ENCODE results near the gene TNIK. TPM values are rescaled to one million over a fixed set of nuclear protein-coding genes. Genes with fewer than 3 reads are reported as not detected.
"Not testable (repeated sequence)": the region's sequence is repeated elsewhere in the genome, so short reads cannot be mapped to it uniquely, and the experiment has no call there.

The TNIK gene
- total and polyA plus RNA-seq, 12 donors, result 9.3 to 51.9 (median 35.1) TPM

DNA sequence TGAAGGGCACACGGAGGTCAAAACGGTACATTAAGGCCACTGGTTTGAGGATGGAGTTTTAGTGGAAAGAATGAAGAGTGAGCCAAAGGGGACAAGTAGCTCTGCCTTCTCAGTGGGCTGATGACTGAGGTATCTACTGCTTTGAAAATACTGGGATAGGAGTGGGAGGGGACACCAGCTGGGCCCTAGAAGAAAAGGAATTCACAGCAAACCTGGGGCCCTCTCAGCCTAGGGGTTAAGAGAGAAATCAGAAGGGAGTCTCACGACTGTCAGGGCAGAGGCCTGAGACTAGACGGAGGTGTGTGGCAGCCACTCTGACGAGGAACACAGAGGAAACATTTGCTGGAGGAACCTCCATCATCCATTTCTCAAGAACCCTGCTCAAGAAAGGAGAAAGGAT, 75.1 kb downstream of the TNIK start:
- Histone ChIP-seq H3K27ac (no peak overlapping the region), H3K4me1 (peaks cover 0 to 55% (median 17%) of the 10 kb centered on the region in 9 donors)

DNA sequence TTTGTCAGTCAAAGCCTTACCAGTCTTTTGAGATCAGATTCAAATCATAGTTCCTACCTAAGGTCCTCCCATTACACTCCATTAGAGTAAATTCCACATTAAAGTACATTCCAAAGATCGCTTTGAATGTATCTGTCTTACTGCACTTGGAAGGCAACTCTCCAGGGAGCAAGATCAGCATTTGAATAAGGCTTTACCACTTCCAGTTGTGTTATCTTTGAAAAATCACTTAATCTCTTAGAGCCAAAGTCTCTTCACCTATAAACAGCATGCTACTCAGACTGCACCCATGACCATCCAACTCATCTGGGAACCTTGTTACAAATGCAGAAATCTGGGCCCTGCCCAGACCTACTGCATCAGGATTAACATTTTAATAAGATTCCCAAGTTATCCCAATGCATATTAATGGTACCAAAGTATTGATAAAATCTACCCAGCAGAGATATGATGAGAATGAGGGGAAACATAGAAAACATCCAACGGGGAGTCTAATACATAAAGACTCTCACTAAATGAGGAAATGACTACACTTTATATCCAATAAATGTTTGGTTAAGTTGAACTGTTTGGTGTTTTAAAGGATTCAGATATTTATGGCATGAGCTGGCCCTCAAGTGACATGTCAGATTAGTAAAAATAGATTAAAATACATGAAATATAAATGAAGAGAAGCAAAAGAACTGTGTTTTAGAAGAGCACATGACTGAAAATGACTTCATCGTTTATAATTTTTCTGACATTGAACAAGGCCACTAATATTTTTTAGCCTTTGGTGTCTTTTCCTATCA, 75.9 kb downstream of the TNIK start:
- no peak overlapping the region for H3K27ac ChIP-seq
- no peak for ATAC-seq

More for the DNA sequence above, 75.1 kb downstream of the TNIK start:
- WGBS, 2 donors, result 77 to 80% methylated on average over 5 of the region's 5 CpGs
- DNase-seq, result no peak
- Histone ChIP-seq H3K4me3 (no peak overlapping the region), H3K27me3 (no peaks in the 10 kb centered on the region), H3K36me3 (no peaks in the 10 kb centered on the region), H3K9me3 (no peaks in the 10 kb centered on the region)
- intact Hi-C loops (cut with DNase I), result loop anchor here in 1 of 10 donors (10.0 kb wide), 1 partner anchor 200 kb away; no protein-coding TSS in a partner anchor
- ATAC-seq, result no peak
- TF ChIP-seq, protein P1, sequence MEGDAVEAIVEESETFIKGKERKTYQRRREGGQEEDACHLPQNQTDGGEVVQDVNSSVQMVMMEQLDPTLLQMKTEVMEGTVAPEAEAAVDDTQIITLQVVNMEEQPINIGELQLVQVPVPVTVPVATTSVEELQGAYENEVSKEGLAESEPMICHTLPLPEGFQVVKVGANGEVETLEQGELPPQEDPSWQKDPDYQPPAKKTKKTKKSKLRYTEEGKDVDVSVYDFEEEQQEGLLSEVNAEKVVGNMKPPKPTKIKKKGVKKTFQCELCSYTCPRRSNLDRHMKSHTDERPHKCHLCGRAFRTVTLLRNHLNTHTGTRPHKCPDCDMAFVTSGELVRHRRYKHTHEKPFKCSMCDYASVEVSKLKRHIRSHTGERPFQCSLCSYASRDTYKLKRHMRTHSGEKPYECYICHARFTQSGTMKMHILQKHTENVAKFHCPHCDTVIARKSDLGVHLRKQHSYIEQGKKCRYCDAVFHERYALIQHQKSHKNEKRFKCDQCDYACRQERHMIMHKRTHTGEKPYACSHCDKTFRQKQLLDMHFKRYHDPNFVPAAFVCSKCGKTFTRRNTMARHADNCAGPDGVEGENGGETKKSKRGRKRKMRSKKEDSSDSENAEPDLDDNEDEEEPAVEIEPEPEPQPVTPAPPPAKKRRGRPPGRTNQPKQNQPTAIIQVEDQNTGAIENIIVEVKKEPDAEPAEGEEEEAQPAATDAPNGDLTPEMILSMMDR (IDR thresholded peaks at IDR 0.05), result no peak

DNA sequence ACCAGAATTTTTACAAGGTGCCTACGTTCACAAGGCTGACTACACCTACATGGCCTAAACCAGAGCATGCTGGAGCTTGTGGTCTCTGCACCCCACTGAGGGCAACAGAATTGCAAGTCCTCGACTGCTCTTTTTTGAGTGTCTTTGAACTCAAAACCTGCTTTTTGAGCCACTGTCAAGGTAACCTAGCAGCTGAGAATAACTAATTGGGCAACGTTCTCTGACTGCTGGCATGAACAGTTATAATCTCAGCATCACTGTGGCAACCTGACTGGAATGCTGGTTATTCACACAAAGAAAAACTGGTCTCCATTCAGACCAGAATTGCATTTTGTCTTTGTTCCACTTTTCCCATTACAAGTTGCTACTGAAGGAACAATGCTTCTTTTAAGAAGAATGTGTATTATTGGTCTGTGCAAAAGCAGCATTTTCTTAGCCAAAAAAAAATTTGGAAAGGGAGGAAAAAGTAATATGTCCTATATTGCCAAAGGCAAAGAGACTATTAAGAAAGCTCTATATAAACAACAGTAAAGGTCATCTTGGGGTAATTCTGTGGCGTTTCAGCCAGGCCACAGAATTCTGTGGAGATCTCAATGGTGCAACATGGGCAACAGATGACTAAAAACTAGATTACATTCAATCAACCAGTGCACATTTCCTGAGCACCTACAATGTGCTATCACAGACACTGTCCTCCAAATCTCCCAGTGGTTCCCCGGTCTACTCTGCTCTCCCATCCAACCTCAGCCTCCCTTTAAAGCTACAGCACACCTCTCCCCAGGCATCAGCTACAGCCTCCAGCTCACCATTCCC, 76.8 kb downstream of the TNIK start:
- H3K4me1 ChIP-seq, result peaks cover 0 to 62% (median 22%) of the 10 kb centered on the region in 9 donors
- intact Hi-C loops (cut with DNase I), result loop anchor here in 1 of 10 donors (10.0 kb wide), 1 partner anchor 199 kb away; no protein-coding TSS in a partner anchor
- H3K36me3 ChIP-seq, result no peaks in the 10 kb centered on the region
- no peaks in the 10 kb centered on the region for H3K27me3 ChIP-seq
- no peak for DNase-seq
- H3K4me3 ChIP-seq, result no peak overlapping the region
- no peak overlapping the region for H3K27ac ChIP-seq
- WGBS, 2 donors, result 49 to 59% methylated on average over 5 of the region's 5 CpGs
- no peaks in the 10 kb centered on the region for H3K9me3 ChIP-seq
- TF ChIP-seq, protein P1 (IDR thresholded peaks at IDR 0.05), result no peak
- no peak for ATAC-seq

More for the DNA sequence above, 75.9 kb downstream of the TNIK start:
- TF ChIP-seq, protein P1 (IDR thresholded peaks at IDR 0.05), result no peak
- WGBS, 2 donors, result 79 to 88% methylated on average over 3 of the region's 3 CpGs
- H3K9me3 ChIP-seq, result no peaks in the 10 kb centered on the region
- no peak overlapping the region for H3K4me3 ChIP-seq
- no peaks in the 10 kb centered on the region for H3K36me3 ChIP-seq
- intact Hi-C loops (cut with DNase I), result loop anchor here in 1 of 10 donors (10.0 kb wide), 1 partner anchor 199 kb away; no protein-coding TSS in a partner anchor
- no peaks in the 10 kb centered on the region for H3K27me3 ChIP-seq
- peaks cover 0 to 58% (median 17%) of the 10 kb centered on the region in 9 donors for H3K4me1 ChIP-seq
- DNase-seq, result no peak

DNA sequence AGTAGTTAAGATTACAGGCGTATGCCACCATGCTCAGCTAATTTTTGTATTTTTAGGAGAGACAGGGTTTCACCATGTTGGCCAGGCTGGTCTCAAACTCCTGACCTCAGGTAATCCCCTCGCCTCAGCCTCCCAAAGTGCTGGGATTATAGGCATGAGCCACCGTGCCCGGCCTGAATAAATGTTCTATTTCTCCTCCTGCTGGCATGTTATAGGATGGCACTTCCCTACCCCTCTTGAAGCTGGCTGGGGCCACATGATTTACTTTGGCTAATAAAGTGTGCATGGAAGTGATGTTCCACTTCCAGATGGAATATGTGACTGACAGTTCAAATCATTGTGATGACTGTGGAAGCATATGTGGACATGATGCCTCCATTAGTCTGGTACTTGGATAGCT, 77.9 kb downstream of the TNIK start:
- peaks cover 0 to 57% (median 23%) of the 10 kb centered on the region in 9 donors for H3K4me1 ChIP-seq
- not testable (repeated sequence) for DNase-seq, H3K27ac ChIP-seq, H3K36me3 ChIP-seq, H3K9me3 ChIP-seq, H3K4me3 ChIP-seq, H3K27me3 ChIP-seq
- 90 to 93% methylated on average over 4 of the region's 4 CpGs for WGBS, 2 donors
- TF ChIP-seq, protein P1 (IDR thresholded peaks at IDR 0.05), result peak in 2 of 9 donors; percentile 6 to 13
- ATAC-seq, result peak in 2 of 8 donors; percentile 26 to 33
- intact Hi-C loops (cut with DNase I), result loop anchor here in 1 of 10 donors (10.0 kb wide), 1 partner anchor 198 kb away; no protein-coding TSS in a partner anchor
